Loucy (cell line): ENCODE results near the gene RER1.

Experiments
- H2AFZ ChIP-seq: fragments of 200-600 bp; sonication (generic); 2 replicates; pipeline ENCODE4 v1.6.0; 2016; ENCODE audit warnings: antibody characterized with exemption, mild to moderate bottlenecking, low read length, moderate library complexity
- H3F3A ChIP-seq: fragments of 200-600 bp; 2 replicates; pipeline ENCODE4 v1.6.0; 2016; ENCODE audit warnings: antibody characterized with exemption, low read depth, mild to moderate bottlenecking
- H3K27me3 ChIP-seq: fragments of 200-600 bp; sonication (generic); 2 replicates; pipeline ENCODE4 v1.6.1; 2014; ENCODE audit warnings: low read length, mild to moderate bottlenecking; ENCODE audit not compliant: insufficient read depth, poor library complexity, severe bottlenecking
- H3K36me3 ChIP-seq: fragments of 200-600 bp; sonication (generic); 2 replicates; pipeline ENCODE4 v1.6.1; 2016; ENCODE audit warnings: low read length; ENCODE audit not compliant: insufficient read depth
- H3K4me1 ChIP-seq: fragments of 200-600 bp; sonication (generic); 2 replicates; pipeline ENCODE4 v1.5.1; 2014; ENCODE audit warnings: low read length, mild to moderate bottlenecking; ENCODE audit not compliant: insufficient read depth, poor library complexity, severe bottlenecking
- H3K4me2 ChIP-seq: fragments of 200-600 bp; sonication (generic); 2 replicates; pipeline ENCODE4 v1.6.0; 2014; ENCODE audit warnings: antibody characterized with exemption, low read length, low read depth, mild to moderate bottlenecking; ENCODE audit not compliant: poor library complexity, severe bottlenecking
- H3K4me3 ChIP-seq: fragments of 200-600 bp; sonication (generic); 2 replicates; pipeline ENCODE4 v1.5.1; 2014; ENCODE audit warnings: low read length, mild to moderate bottlenecking, mixed read lengths; ENCODE audit not compliant: poor library complexity, severe bottlenecking
- H3K79me2 ChIP-seq: fragments of 200-600 bp; sonication (generic); 2 replicates; pipeline ENCODE4 v1.6.1; 2014; ENCODE audit warnings: low read length; ENCODE audit not compliant: insufficient read depth
- H3K9ac ChIP-seq: fragments of 200-600 bp; sonication (generic); 2 replicates; pipeline ENCODE4 v1.6.0; 2014; ENCODE audit warnings: mild to moderate bottlenecking, low read depth, low read length, moderate library complexity; ENCODE audit not compliant: poor library complexity, severe bottlenecking
- H3K9me2 ChIP-seq: fragments of 200-600 bp; sonication (generic); replicated peaks from 2 replicates; pipeline ENCODE4 v1.6.1; 2016; ENCODE audit warnings: low read depth, low read length, mixed read lengths
- H3K9me3 ChIP-seq: fragments of 200-600 bp; sonication (generic); 2 replicates; pipeline ENCODE4 v1.6.1; 2014; ENCODE audit warnings: mild to moderate bottlenecking, antibody characterized with exemption, low read length, low read depth; ENCODE audit not compliant: insufficient read depth
- H4K20me1 ChIP-seq: fragments of 200-600 bp; sonication (generic); 2 replicates; pipeline ENCODE4 v1.6.0; 2014; ENCODE audit warnings: antibody characterized with exemption, low read length, mild to moderate bottlenecking; ENCODE audit not compliant: insufficient read depth, poor library complexity, severe bottlenecking
- EZH2phosphoT487 ChIP-seq: fragments of 200-600 bp; IDR thresholded peaks from 2 replicates; pipeline ENCODE4 v1.6.1; 2018; ENCODE audit warnings: antibody characterized with exemption, mild to moderate bottlenecking, moderate library complexity, borderline replicate concordance
- TF ChIP-seq, protein P1 (sequence below): fragments of 200-600 bp; sonication (generic); conservative IDR thresholded peaks from 2 replicates; pipeline ENCODE4 v1.5.1; 2014; ENCODE audit warnings: mild to moderate bottlenecking, antibody characterized with exemption, low read length

Gene RER1

DNA sequence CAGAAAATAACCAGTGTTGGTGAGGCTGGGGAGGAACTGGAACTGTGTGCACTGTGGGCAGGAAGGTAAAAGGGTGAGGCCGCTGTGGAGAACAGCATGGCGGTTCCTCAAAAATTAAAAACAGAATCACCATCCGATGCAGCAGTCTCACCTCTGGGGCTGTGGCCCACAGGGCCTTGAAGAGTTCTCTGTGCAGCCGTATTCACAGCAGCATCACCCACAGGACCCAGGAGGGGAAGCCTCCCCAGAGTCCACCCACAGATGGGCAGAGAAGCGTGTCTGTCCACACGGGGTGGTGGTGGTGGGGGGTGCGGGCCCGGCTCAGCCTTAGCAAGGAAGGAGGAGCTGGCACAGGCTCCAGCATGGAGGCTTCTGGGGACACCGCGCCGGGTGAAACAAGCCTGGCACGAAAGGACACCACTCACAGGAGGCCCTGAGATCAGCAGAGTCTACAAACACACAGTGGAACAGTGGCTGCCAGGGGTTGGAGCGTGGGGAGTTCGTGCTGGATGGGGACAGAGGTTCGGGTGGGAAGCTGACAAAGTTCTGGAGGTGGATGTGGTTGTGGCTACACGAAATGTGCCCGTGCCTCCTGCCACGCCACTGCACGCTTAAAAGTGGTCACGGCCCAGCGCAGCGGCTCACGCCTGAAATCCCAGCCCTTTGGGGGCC, 11.8 kb upstream of the RER1 start:
- Histone ChIP-seq H3K4me2 (no peak overlapping the region), H3K9ac (no peak overlapping the region), H3K9me2 (no peaks in the 10 kb centered on the region), H3K4me1 (peaks cover 8% of the 10 kb centered on the region), H3K4me3 (no peak overlapping the region), H3F3A (no peaks in the 10 kb centered on the region), H3K36me3 (no peaks in the 10 kb centered on the region), H3K27me3 (no peaks in the 10 kb centered on the region), H3K9me3 (no peaks in the 10 kb centered on the region), H4K20me1 (no peaks in the 10 kb centered on the region), H3K79me2 (no peaks in the 10 kb centered on the region), H2AFZ (no peak overlapping the region)
- TF ChIP-seq, protein P1, sequence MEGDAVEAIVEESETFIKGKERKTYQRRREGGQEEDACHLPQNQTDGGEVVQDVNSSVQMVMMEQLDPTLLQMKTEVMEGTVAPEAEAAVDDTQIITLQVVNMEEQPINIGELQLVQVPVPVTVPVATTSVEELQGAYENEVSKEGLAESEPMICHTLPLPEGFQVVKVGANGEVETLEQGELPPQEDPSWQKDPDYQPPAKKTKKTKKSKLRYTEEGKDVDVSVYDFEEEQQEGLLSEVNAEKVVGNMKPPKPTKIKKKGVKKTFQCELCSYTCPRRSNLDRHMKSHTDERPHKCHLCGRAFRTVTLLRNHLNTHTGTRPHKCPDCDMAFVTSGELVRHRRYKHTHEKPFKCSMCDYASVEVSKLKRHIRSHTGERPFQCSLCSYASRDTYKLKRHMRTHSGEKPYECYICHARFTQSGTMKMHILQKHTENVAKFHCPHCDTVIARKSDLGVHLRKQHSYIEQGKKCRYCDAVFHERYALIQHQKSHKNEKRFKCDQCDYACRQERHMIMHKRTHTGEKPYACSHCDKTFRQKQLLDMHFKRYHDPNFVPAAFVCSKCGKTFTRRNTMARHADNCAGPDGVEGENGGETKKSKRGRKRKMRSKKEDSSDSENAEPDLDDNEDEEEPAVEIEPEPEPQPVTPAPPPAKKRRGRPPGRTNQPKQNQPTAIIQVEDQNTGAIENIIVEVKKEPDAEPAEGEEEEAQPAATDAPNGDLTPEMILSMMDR, result no peak
- no peak for TF ChIP-seq EZH2phosphoT487

GRCh38 chr1:2380816-2381591, 10.6 kb upstream of the RER1 start:
- Histone ChIP-seq H3F3A (no peaks in the 10 kb centered on the region), H3K79me2 (no peaks in the 10 kb centered on the region), H3K9ac (no peak overlapping the region), H4K20me1 (no peaks in the 10 kb centered on the region), H3K9me3 (no peaks in the 10 kb centered on the region), H3K27me3 (no peaks in the 10 kb centered on the region), H3K4me3 (no peak overlapping the region), H3K4me2 (no peak overlapping the region), H2AFZ (no peak overlapping the region), H3K4me1 (no peaks in the 10 kb centered on the region), H3K36me3 (no peaks in the 10 kb centered on the region), H3K9me2 (no peaks in the 10 kb centered on the region)
- TF ChIP-seq, protein P1, result no peak
- no peak for TF ChIP-seq EZH2phosphoT487

DNA sequence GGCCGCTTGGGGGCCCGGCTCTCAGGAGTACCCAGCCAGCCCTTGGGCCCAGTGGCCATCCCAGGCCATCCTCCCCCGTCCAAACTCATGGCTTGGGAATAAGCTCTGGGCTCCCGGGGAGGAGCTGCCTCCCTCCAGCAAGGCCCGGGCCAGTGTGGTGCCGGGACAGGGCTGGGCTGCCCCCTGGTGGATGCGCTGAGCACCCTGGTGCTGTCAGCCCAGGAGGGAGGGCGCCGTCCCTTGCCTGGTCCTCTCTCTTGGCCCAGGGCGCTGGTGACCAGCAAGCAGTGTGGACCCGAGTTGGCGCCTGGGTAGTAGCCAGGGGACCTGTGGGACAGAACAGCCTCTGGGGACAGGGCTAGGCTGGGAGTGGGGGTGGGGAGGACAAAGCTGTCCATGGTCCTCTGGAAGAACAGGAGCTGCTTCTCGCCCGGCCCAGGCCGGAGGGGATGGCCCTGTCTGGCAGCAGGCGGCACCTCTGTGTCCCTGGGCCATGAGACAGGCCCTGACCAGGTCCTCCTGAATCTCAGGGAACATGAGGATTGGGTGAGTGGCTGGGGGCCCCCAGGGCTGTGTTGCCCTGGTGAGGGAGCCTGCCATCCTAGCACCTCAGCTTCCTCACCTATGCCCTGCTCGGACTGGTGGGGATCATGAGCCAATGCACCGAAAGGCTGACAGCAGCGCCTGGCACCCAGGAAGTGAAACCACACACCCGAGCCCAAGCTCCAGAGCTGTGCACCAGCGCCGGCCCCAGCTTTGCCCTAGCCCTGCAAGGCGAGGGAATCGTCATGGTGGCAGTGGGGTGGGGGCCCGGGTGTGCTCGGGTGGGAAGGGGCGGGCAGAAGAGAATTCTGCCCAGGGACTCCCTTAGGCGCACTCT, 9.7 kb upstream of the RER1 start:
- Histone ChIP-seq H3K79me2 (no peaks in the 10 kb centered on the region), H3F3A (no peaks in the 10 kb centered on the region), H3K27me3 (no peaks in the 10 kb centered on the region), H4K20me1 (no peaks in the 10 kb centered on the region), H2AFZ (no peak overlapping the region), H3K4me3 (no peak overlapping the region), H3K36me3 (no peaks in the 10 kb centered on the region), H3K9ac (no peak overlapping the region), H3K4me1 (no peaks in the 10 kb centered on the region), H3K9me3 (no peaks in the 10 kb centered on the region), H3K4me2 (no peak overlapping the region), H3K9me2 (no peaks in the 10 kb centered on the region)
- no peak for TF ChIP-seq EZH2phosphoT487
- TF ChIP-seq, protein P1, result peak; percentile 86
